ENCODE results near the gene CFAP251. TPM values are rescaled to one million over a fixed set of nuclear protein-coding genes. Genes with fewer than 3 reads are reported as not detected.

Gene CFAP251
- total RNA-seq, 1 donor from 2014 or later: 9.3 TPM

DNA sequence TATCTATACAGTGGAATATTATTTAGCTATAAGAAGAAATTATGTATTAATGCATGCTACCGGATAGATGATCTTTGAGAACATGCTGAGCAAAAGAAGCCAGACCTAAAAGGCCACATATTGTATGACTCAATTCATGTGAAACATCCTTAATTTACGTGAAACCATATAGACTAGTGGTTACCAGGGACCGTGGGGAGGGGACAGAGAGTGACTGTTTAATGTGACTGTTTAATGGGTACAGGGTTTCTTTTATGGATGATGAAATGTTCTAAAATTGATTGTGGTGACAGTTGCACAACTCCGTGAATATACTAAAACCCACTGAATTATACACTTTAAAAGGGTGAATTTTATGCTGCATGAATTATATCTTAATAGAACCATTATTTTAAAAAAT, 94.7 kb downstream of the CFAP251 start:
- Mint-ChIP-seq H3K9me3 (ENCODE audit: low read depth) (no peaks in the 10 kb centered on the region), H3K36me3 (ENCODE audit: insufficient read depth) (no peaks in the 10 kb centered on the region), H3K4me1 (ENCODE audit: low read depth) (peaks cover 2% of the 10 kb centered on the region), H3K27ac (no peak overlapping the region), H3K4me3 (ENCODE audit: low read depth) (no peak overlapping the region), H3K27me3 (no peaks in the 10 kb centered on the region)
- DNase-seq (ENCODE audit: low spot score, unreplicated experiment): no peak
- TF ChIP-seq, protein P1, sequence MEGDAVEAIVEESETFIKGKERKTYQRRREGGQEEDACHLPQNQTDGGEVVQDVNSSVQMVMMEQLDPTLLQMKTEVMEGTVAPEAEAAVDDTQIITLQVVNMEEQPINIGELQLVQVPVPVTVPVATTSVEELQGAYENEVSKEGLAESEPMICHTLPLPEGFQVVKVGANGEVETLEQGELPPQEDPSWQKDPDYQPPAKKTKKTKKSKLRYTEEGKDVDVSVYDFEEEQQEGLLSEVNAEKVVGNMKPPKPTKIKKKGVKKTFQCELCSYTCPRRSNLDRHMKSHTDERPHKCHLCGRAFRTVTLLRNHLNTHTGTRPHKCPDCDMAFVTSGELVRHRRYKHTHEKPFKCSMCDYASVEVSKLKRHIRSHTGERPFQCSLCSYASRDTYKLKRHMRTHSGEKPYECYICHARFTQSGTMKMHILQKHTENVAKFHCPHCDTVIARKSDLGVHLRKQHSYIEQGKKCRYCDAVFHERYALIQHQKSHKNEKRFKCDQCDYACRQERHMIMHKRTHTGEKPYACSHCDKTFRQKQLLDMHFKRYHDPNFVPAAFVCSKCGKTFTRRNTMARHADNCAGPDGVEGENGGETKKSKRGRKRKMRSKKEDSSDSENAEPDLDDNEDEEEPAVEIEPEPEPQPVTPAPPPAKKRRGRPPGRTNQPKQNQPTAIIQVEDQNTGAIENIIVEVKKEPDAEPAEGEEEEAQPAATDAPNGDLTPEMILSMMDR (IDR thresholded peaks at IDR 0.05; ENCODE audit: unreplicated experiment): no peak

GRCh38 chr12:122013791-122014590, 95.6 kb downstream of the CFAP251 start:
- TF ChIP-seq, protein P1 (IDR thresholded peaks at IDR 0.05; ENCODE audit: unreplicated experiment): no peak
- DNase-seq (ENCODE audit: low spot score, unreplicated experiment): no peak
- no peak overlapping the region for H3K4me3 Mint-ChIP-seq (ENCODE audit: low read depth)
- H3K27me3 Mint-ChIP-seq: no peaks in the 10 kb centered on the region
- peaks cover 2% of the 10 kb centered on the region for H3K4me1 Mint-ChIP-seq (ENCODE audit: low read depth)
- H3K27ac Mint-ChIP-seq: no peak overlapping the region
- H3K36me3 Mint-ChIP-seq (ENCODE audit: insufficient read depth): no peaks in the 10 kb centered on the region
- H3K9me3 Mint-ChIP-seq (ENCODE audit: low read depth): no peaks in the 10 kb centered on the region

- TF ChIP-seq, protein P1 (IDR thresholded peaks at IDR 0.05; ENCODE audit: unreplicated experiment): no peak
- Mint-ChIP-seq H3K27me3 (no peaks in the 10 kb centered on the region), H3K27ac (no peak overlapping the region), H3K9me3 (ENCODE audit: low read depth) (no peaks in the 10 kb centered on the region), H3K4me3 (ENCODE audit: low read depth) (no peak overlapping the region), H3K4me1 (ENCODE audit: low read depth) (peaks cover 2% of the 10 kb centered on the region), H3K36me3 (ENCODE audit: insufficient read depth) (no peaks in the 10 kb centered on the region)
- no peak for DNase-seq (ENCODE audit: low spot score, unreplicated experiment)
These were observed 96.4 kb downstream of the CFAP251 start for GRCh38 chr12:122014781-122015180.

GRCh38 chr12:122018457-122018856, 100.1 kb downstream of the CFAP251 start:
- Mint-ChIP-seq H3K36me3 (ENCODE audit: insufficient read depth) (no peaks in the 10 kb centered on the region), H3K4me3 (ENCODE audit: low read depth) (no peak overlapping the region), H3K9me3 (ENCODE audit: low read depth) (no peaks in the 10 kb centered on the region), H3K4me1 (ENCODE audit: low read depth) (peaks cover 9% of the 10 kb centered on the region), H3K27me3 (no peaks in the 10 kb centered on the region), H3K27ac (no peak overlapping the region)
- TF ChIP-seq, protein P1 (IDR thresholded peaks at IDR 0.05; ENCODE audit: unreplicated experiment): no peak
- DNase-seq (ENCODE audit: low spot score, unreplicated experiment): no peak

DNA sequence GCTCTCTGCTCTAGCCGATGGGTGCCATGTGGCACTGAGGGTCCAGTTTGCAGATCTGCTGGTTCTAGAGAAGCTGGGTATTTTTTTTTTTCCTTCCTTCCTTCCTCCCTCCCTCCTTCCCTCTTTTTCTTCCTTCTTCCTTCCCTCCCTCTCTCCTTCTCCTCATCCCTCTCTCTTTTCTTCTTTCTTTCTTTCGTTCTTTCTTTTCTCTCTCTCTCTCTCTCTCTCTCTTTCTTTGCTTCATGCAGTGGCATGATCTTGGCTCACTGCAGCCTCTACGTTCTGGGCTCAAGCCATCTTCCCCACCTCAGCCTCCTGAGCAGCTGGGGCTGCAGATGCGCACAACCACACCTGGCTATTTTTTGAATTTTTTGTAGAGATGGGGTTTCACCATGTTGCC, 100.5 kb downstream of the CFAP251 start:
- Mint-ChIP-seq H3K27ac (no peak overlapping the region), H3K36me3 (ENCODE audit: insufficient read depth) (no peaks in the 10 kb centered on the region), H3K4me1 (ENCODE audit: low read depth) (peaks cover 9% of the 10 kb centered on the region), H3K9me3 (ENCODE audit: low read depth) (no peaks in the 10 kb centered on the region), H3K27me3 (no peaks in the 10 kb centered on the region), H3K4me3 (ENCODE audit: low read depth) (no peak overlapping the region)
- no peak for DNase-seq (ENCODE audit: low spot score, unreplicated experiment)
- TF ChIP-seq, protein P1 (IDR thresholded peaks at IDR 0.05; ENCODE audit: unreplicated experiment): no peak
